HG03378 (cell line): ENCODE measurements around the gene MYRIP.

Source experiments
- ATAC-seq: cut with Tn5 transposase; IDR thresholded peaks from one replicate; pipeline ENCODE4 v1.9.1; 2021; ENCODE audit warnings: mild to moderate bottlenecking, moderate library complexity; ENCODE audit not compliant: unreplicated experiment

MYRIP gene

GRCh38 chr3:40178012-40178594 is 368.7 kb downstream of the MYRIP start:
- ATAC-seq, result no peak

- ATAC-seq, result peak; percentile 60
Observed at GRCh38 chr3:40179016-40179415, 369.6 kb downstream of the MYRIP start.

- ATAC-seq, result no peak
Observed at GRCh38 chr3:40181182-40181581, 371.8 kb downstream of the MYRIP start.

- peak; percentile 59 for ATAC-seq
Observed at GRCh38 chr3:40185029-40185695, 375.8 kb downstream of the MYRIP start.

- no peak for ATAC-seq
Observed at GRCh38 chr3:40186508-40186907, 377.1 kb downstream of the MYRIP start.

GRCh38 chr3:40187945-40188344 is 378.5 kb downstream of the MYRIP start:
- peak; percentile 86 for ATAC-seq

- no peak for ATAC-seq
Observed at GRCh38 chr3:40189118-40189517, 379.7 kb downstream of the MYRIP start.

GRCh38 chr3:40190056-40190455 is 380.6 kb downstream of the MYRIP start:
- no peak for ATAC-seq

- ATAC-seq, result no peak
Observed at GRCh38 chr3:40191251-40191650, 381.8 kb downstream of the MYRIP start.

GRCh38 chr3:40191850-40192448 is 382.5 kb downstream of the MYRIP start:
- ATAC-seq, result no peak

GRCh38 chr3:40192628-40193027 is 383.2 kb downstream of the MYRIP start:
- ATAC-seq, result no peak

- no peak for ATAC-seq
Observed at GRCh38 chr3:40196966-40197365, 387.6 kb downstream of the MYRIP start.

- no peak for ATAC-seq
Observed at GRCh38 chr3:40200692-40201316, 391.4 kb downstream of the MYRIP start.

GRCh38 chr3:40201770-40202169 is 392.4 kb downstream of the MYRIP start:
- ATAC-seq, result no peak

- ATAC-seq, result no peak
Observed at GRCh38 chr3:40206522-40206921, 397.1 kb downstream of the MYRIP start.

GRCh38 chr3:40207796-40208195 is 398.4 kb downstream of the MYRIP start:
- ATAC-seq, result no peak

- ATAC-seq, result no peak
Observed at GRCh38 chr3:40208251-40208650, 398.8 kb downstream of the MYRIP start.

- no peak for ATAC-seq
Observed at GRCh38 chr3:40211579-40211978, 402.2 kb downstream of the MYRIP start.

GRCh38 chr3:40213556-40213955 is 404.1 kb downstream of the MYRIP start:
- ATAC-seq, result no peak

- ATAC-seq, result no peak
Observed at GRCh38 chr3:40215015-40215414, 405.6 kb downstream of the MYRIP start.

- ATAC-seq, result no peak
Observed at GRCh38 chr3:40216471-40216870, 407.1 kb downstream of the MYRIP start.

GRCh38 chr3:40223856-40224255 is 414.4 kb downstream of the MYRIP start:
- ATAC-seq, result no peak
